ENCODE data around the gene ERVH48-1.
"Not testable (repeated sequence)": the region's sequence is repeated elsewhere in the genome, so short reads cannot be mapped to it uniquely, and the experiment has no call there.

The ERVH48-1 gene

DNA sequence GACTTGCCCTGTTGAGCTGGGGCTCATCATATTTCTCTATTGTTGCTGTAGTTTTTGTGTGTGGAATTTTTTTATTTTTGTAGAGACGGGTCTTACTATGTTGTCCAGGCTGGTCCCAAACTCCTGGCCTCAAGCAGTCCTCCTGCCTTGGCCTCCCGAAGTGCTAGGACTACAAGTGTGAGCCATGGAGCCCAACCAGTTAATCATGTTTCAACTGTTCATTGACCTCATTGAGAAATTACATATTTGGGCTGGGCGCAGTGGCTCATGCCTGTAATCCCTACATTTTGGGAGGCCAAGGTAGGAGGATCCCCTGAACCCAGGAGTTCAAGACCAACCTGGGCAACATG, 39.8 kb upstream of the ERVH48-1 start:
- no peak overlapping the region for H3K27ac ChIP-seq
- TF ChIP-seq ZFX (IDR thresholded peaks at IDR 0.05) (no peak), CTCF (conservative IDR thresholded peaks at IDR 0.05) (no peak)

GRCh38 chr21:42964546-42965210, 39.2 kb upstream of the ERVH48-1 start:
- H3K27ac ChIP-seq = no peak overlapping the region
- no peak for TF ChIP-seq ZFX (IDR thresholded peaks at IDR 0.05)
- TF ChIP-seq CTCF (conservative IDR thresholded peaks at IDR 0.05) = no peak

- no peak for TF ChIP-seq CTCF (conservative IDR thresholded peaks at IDR 0.05)
- no peak for TF ChIP-seq ZFX (IDR thresholded peaks at IDR 0.05)
- no peak overlapping the region for H3K27ac ChIP-seq
Measured at GRCh38 chr21:42964086-42964485, 38.7 kb upstream of the ERVH48-1 start.

DNA sequence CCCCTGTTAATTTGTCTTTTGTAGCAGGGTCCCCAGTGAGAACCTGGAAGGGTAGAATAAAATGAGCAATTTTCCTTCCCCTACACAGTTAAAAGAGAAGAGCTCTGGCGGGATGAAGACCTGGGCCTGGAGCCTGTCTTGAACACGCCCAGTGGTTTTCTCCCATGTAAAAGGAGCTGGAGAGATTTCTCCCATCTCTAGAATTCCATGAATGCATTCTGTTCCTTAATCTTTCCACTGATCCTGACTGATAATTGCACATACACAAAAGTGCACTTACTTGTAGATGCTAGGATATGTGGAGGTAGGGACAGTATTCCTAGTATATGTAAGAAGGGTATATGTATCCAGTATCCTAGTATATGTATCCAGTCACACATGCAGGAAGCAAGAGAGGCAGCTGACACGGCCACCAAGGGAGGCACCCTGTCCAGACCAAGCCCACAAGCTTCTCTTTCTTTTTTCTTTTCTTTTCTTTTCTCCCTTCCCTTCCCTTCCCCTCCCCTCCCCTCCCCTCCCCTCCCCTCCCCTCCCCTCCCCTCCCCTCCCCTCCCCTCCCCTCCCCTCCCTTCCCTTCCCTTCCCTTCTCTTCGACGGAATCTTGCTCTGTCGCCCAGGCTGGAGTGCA, 37.1 kb upstream of the ERVH48-1 start:
- no peak overlapping the region for H3K27ac ChIP-seq
- no peak for TF ChIP-seq CTCF (conservative IDR thresholded peaks at IDR 0.05)

GRCh38 chr21:42959728-42960127, 34.3 kb upstream of the ERVH48-1 start:
- H3K27ac ChIP-seq = no peak overlapping the region
- TF ChIP-seq CTCF (conservative IDR thresholded peaks at IDR 0.05) = no peak
- TF ChIP-seq ZFX (IDR thresholded peaks at IDR 0.05) = no peak

DNA sequence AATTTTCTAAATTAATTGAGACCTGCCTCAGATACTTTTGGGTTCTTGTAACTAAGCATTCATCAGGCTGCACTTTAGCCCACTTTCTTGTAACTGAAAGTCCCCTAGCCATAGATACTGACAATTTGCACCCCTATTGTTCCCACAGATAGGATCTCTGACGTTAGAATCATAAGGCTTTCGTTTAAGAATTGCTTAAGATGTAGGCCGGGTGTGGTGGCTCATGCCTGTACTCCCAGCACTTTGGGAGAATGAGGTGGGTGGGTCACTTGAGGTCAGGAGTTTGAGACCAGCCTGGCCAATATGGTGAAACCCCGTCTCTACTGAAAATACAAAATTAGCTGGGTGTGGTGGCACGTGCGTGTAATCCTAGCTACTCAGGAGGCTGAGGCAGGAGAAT, 32.7 kb upstream of the ERVH48-1 start:
- not testable (repeated sequence) for H3K27ac ChIP-seq

DNA sequence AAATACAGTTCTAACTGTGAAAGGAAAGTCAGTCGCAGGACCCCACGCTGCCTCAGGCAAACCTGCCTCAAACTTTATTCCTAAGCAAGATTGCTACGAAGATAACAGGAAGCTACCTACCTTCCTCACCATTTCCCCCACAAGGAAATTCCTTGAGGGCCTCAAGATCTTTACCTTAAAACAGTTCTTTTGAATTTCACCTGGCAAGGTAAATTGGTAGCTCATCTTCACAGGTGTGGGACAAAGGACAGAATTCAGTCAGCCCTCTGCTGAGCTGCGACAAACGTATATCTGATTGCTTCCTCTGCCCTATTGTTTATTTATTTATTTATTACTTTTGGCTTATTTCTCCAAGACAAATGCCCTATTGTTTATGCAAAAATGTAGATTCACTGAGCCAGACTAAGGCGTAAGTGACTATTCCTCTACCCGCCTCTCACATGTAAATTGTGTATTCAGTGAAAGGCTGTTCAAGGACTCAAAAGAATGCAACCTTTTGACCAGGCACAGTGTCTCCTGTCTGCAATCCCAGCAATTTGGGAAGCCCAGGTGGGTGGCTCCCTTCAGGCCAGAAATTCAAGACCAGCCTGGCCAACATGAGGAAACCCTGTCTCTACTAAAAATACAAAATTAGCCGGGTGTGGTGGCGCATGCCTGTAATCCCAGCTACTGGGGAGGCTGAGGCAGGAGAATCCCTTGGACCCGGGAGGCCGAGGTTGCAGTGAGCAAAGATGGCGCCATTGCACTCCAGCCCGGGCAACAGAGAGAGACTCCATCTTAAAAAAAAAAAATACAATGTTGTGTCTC, 31.6 kb upstream of the ERVH48-1 start:
- peak overlapping the region; percentile 93 for H3K27ac ChIP-seq

DNA sequence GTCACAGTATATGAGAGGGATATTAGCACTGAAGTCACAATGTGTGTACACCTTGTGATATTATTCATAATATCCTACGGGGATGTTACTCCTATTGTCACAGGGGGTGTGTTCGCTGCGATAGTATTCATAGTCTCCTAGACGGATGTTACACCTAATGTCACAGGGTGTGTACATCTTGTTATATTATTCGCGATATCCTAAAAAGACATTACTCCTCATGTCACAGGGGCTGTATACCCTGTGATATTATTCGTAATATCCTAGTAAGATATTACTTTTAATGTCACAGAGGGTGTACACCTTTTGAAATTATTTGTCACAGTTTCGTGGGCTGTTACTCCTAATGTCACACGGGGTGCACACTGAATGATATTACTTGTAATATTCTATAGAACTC, 25.8 kb upstream of the ERVH48-1 start:
- H3K27ac ChIP-seq = not testable (repeated sequence)

More for the DNA sequence above, 31.6 kb upstream of the ERVH48-1 start:
- no peak for TF ChIP-seq ZFX (IDR thresholded peaks at IDR 0.05)
- no peak for TF ChIP-seq CTCF (conservative IDR thresholded peaks at IDR 0.05)

GRCh38 chr21:42949094-42949755, 23.8 kb upstream of the ERVH48-1 start:
- not testable (repeated sequence) for H3K27ac ChIP-seq

Data from C4-2B (cell line).